Testis (tissue), 2 donors: ENCODE results near the gene NTM.

ENCODE experiments used
- CTCF ChIP-seq, 3 experiments: fragments of 450-650 bp in 2 of 3; fragments of 200-600 bp in 1 of 3; sonication (generic) in 1 of 3; IDR thresholded peaks; one replicate each; pipeline ENCODE4 v1.5.1; 2016 to 2019; ENCODE audit warnings: antibody characterized with exemption in 3 of 3, mild to moderate bottlenecking in 2 of 3, moderate library complexity in 1 of 3
- POLR2A ChIP-seq: fragments of 450-650 bp; IDR thresholded peaks from one replicate; pipeline ENCODE4 v1.6.1; 2017; ENCODE audit warnings: antibody characterized with exemption, mild to moderate bottlenecking, moderate library complexity

- TF ChIP-seq CTCF (IDR thresholded peaks at IDR 0.05) (no peak), POLR2A (no peak)
Measured at GRCh38 chr11:131945706-131946105, 575.3 kb downstream of the NTM start.
